NCI-H526 (cell line): Measurements from ENCODE around the gene ANO10.
"Not testable (repeated sequence)": the region's sequence is repeated elsewhere in the genome, so short reads cannot be mapped to it uniquely, and the experiment has no call there.

Experiments
- DNase-seq, 2 experiments: peaks; one replicate each; lab custom pipeline; 2025; lab: John Stamatoyannopoulos, UW

The ANO10 gene

DNA sequence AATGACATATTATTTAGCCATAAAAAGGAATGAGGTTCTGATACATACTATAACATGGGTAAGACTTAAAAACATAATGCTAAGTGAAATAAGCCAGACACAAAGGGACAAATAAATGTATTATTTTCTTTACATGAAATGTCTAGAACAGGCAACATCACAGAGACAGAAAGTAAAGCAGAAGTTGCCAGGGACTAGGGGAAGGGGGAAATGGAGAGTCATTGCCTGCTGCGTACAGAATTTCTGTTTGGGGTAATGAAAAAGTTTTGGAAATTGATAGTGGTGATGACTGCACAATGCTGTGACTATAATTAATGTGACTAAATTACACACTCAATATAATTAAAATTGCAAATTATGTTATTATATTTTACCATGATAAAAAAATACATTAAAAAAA is 99.9 kb downstream of the ANO10 start:
- DNase-seq: no peak

DNA sequence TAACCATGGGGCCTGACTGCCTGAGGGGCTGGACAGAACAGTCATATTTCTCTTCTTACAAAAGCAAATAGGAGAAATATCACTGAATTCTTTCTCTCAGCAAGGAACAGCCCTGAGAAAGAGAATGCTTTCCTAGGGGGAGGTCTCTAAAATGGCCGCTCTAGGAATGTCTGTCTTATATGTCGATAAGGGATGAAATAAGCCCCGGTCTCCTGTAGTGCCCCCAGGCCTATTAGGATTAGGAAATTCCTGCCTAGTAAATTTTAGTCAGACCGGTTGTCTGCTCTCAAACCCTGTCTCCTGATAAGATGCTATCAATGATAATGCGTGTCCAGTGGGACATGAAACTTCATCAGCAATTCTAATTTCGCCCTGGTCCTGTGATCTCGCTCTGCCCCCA is 103.3 kb downstream of the ANO10 start:
- not testable (repeated sequence) for DNase-seq

DNA sequence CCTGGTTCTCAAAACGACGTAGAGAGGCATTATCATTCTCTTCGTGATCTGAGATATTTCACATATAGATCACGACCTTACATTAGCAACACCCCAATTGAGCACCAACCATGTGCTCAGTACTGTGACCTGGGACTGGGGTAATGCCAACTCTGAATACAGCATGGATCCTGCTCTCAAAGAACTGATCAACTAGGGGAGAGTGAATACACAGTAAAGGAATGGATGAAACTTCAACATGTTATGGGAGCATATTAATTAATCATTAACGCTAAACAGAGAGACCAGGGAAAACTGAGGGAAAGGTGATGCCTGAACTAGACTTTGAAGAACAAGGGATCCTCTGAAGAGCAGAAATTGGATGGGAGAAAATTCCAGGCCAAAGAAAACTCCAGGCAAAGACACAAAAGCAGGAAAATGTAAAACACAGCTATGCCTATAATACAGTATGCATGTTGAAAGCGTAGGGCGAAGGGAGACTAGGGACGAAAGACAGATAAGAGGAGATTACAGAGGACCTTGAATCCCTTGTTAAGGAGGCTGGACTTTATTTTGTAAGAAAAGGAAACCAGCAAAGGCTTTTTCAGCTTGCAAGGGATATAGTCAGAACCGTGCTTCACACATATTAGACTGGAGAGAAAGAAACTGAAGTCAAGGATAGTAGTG is 105.7 kb downstream of the ANO10 start:
- DNase-seq: no peak

DNA sequence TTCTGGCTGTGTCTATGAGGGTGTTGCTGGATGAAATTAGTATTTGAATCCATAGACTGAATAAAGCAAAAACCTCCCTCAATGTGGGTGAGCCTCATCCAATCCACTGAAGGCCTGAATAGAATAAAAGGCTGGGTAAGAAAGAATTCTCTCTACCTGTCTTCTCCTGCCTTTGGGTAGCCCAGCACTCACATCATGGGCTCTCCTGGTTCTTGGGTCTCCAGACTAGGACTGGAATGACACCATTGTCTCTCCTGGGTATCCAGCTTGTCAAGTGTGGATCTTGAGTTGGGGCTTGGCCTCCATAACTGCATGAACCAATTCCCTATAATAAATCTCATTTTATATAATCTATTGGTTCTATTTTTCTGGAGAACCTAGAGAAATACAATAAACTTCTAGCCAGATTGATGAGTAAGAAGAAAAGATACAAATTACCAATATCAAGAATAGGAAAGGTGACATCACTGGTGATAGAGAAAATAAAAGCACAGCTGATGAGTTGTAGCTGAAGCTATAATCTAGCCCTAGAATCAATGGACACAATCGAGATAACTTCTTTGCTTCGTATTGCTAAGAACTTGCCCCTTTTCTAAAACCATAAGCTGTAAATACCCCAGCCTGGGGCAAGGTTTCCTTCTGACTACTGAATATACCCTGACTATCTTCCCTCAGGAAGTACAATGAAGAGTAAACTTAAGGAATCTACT is 106.4 kb downstream of the ANO10 start:
- no peak for DNase-seq

DNA sequence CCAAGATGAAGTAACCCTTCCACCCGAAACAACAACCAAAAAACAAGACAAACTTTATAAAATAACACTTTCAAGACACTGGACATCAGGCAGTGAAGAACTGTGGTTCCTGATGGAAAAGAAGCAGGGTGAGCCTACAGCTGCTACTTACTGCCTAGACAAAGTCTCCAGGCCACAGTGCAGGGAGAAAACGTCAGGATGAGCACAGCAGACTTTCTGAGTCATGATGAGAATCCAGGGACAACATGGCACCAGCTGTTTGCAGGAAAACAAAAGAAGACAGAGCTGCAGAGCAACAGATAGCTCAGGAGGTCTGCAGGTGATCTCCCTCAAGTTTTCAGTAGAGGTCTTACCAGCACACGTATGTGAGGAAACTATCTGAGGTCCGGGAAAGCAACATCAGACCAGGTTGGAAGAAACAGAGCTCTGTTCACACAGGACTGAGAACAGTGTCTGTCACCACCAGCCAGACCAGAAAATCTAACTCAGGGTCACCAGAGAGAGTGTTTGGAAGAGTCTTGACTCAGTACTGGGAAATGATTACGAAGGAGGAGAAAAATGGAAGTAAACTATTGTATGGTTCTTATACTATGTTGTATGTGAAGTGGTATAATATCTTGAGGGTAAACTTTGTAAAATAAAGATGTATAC is 108.9 kb downstream of the ANO10 start:
- DNase-seq: no peak

DNA sequence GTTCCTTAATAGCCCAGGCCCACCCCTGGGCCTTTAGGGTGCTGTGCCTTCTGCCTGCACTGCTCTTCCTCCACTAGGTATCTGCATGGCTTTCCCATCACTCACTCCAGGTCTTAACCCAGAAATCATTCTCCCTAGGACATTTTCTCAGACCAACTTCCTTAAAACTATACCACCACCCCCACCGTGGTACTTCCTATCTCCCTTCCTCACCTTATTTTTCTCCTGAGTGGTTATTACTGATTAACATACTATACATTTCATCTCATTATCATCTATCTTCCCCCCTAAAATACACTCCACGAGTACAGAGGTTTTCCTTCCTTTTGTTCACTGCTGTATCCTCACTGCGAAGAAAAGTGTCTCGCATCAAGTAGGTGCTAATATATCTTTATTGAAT is 115.2 kb downstream of the ANO10 start:
- no peak for DNase-seq

DNA sequence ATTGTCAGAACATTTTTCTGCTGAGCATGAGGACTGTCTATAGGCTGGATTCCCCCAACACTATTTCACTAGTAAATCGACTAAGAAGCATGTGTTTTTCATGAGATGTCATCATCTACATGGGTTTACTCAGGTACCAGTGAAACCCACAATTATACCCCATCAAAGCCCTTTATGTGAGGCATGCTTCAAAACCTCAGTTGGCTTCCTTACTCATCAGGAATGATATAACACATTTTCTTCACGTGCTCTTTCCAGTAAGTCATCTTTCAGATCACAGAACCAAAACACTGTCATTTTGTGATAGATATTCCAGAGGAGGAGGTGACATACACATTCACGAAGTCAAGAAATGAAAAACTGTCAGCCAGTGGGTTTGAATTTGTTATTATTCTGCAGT is 116.5 kb downstream of the ANO10 start:
- no peak for DNase-seq

DNA sequence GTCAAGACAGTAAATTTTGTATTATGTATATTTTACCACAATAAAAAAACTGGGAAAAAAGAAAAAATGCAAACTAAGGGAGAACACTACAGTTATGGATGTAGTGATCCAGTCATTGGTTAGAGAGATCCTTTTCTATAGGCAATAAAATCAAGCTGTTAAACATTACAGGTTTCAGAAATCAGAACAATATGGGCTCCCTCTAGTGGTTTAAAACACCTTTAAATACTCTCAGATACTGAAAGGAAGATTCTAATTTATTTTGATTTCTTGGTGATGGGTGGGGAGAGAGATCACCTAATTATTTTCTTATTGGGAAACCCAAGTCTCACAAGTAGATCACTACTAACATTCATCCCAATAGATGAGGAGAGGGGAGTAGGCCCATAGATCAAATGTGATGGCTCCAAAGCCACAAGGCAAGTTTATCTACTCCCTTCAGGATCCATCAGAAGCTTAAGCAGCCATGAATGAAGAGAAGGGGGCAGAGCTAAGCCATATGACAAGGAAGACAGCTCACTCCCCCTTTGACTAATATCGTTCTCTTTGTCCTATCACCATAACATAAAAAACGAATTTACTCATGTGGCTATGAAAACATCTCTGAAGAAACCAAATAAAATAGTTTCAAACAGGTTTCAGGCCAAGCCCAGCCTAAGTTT is 118.6 kb downstream of the ANO10 start:
- DNase-seq: peak; percentile 23 to 62

DNA sequence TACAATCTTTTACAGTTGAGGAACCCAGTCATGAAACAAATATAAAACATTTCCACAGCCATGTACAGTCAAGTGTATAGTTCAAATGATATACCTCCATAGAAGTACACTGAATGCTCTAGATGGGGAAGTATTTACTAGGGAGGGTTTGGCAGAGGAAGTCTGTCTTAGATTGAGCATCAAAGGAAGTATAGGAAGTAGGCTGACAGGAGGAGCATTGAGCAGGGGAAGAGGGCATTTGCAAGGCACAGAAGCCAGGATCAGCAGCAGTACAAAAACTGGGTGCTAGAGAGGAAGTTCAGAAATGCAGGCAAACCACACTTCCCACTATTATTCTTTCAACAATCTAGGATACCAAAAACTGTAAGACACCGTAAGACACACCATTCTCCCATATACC is 122.6 kb downstream of the ANO10 start:
- DNase-seq: no peak

DNA sequence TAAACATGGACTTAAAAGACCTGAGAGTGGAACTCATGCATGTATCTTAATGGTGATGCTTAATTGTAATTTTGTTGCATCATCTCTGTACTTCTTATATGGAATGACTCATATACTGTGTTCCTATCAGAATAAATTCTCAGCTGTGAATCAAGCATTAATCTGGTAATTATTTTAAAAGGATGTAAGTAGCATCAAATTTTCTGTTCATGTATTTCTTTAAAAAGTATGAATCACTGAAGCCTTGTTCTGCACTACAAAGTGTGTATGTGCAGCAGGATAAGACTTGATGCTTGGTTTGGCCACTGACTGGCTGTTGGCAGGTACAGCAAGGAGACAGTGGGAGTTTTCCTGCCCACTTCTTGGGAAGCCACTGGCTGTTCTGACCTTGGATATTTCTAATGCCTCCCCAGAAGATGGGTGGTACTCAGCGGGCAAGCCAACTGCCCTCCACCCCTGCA is 123.9 kb downstream of the ANO10 start:
- no peak for DNase-seq

DNA sequence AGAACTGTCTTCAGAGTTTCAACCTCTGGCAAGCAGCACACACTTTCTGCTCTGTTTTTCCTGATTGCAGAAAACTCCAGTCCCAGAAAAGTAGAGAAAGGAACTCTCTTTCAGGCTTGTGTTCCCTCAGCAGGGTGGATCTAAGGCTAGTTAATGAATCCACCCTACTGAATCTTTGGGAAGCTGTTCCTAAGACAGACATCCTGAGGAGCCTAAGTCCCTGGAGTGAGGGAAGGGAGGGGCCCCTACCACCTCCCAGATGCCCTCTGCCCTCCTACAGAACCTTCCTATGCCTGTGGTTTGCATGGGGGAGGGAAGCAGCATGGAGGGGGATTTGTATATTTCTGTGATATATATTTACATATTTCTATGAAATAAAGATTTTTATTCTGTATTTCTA is 124.4 kb downstream of the ANO10 start:
- DNase-seq: no peak

DNA sequence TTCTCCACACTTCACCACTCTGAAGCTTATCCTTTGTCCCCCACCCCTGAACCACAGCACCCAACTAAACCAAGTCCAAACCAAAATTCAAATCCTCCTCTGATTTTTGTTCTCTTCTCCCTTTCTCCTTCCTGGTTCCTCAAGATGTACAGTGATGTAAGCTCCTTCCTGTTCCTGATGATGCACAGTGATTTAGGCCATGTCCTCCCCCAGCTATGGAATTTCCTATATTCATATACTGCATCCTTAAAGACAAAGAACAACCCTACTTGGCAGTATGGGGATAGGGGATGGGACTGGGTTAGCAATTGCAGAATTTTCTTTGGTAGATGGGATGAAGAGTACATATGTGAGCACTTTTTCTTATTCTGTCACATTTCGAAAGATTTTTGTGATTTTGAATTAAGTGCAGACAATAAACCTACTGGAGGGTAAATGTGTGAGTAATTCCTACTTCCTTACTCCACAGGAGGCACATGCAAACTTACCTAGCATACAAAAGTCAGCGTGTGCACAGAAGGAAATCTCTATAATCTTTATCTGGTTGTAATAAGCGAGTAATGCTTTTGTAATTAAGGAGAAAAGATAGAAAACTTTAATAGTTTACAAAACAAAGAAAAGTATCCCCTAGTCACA is 125.0 kb downstream of the ANO10 start:
- DNase-seq: no peak

DNA sequence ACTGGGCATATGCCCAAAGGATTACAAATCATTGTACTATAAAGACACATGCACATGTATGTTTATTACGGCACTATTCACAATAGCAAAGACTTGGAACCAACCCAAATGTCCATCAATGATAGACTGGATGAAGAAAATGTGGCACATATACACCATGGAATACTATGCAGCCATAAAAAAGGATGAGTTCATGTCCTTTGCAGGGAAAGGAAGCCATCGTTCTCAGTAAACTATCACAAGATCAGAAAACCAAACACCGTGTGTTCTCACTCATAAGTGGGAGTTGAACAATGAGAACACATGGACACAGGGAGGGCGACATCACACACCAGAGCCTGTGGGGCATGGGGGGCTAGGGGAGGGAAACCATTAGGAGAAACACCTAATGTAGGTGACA is 128.9 kb downstream of the ANO10 start:
- not testable (repeated sequence) for DNase-seq

DNA sequence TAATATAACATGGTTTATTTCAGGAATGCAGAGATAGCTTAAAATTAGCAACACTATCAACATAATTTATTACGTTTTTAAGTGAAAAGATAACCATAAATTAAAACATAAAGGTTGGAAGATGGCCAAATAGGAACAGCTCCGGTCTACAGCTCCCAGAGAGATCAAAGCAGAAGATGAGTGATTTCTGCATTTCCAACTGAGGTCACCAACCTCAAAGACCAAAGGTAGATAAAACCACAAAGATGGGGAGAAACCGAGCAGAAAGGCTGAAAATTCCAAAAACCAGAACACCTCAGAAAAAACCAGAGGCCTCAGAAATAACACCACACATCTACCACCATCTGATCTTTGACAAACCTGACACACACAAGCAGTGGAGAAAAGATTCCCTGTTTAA is 130.0 kb downstream of the ANO10 start:
- DNase-seq: not testable (repeated sequence)

DNA sequence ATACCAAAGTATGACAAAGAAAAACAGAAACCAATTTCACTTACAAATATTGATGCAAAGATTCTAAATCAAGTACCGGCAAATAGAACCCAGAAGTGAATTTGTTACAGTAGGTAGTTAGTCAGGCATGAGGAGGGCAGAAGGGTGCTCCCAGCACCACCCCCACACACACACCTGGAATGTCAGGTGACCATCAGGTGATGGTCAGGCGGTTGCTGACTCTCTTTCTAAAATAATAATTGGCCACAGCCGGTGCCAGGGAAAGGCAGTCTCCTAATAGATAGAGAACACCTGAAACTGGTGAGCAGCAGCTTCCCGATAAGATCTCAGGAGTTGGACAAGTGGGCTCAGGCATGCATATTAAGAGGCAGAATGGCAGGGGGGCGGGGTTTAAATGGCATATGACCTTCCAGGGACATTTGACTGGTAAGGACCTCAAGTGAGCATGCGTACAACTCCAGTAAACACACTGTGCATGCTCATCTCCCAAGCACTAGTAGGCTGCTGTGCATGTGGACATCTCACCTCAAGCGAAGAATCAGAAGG is 131.1 kb downstream of the ANO10 start:
- no peak for DNase-seq

DNA sequence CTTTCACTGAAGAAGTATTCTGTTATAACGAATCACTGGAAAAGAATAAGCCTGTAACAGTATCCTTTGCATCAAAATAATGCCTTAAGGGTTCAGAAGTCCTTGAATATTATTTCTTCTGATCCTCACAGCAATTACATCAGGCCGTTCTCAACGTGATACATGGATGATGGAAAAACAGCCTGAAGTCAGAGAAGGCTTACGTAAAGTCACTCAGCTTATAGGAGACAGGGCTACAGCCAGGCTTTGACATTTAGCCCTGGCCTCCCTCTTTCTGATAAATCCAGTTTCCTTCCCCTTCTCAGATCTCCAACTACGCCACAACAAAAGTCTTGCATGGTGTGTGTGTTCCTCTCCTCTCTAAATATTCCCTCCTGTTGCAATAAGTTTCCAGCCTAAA is 131.9 kb downstream of the ANO10 start:
- no peak for DNase-seq

DNA sequence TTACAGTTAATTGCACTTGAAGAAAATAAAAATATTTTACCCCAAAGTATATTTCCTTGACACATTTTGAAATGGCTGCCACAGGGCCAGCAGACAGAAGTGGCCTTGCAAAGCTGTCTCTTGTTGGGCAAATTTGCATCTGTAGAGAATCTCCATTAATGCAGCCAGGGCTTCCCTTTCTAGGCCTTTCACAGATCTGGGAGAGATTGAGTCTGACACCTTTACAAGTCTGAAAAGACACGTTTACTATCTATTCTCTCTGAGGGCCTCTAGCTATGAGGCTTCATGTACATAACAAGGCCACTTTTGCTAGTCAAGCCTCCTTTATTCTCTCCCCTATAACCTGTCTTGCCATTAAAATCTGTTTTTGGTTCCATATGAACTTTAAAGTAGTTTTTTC is 135.9 kb downstream of the ANO10 start:
- DNase-seq: no peak

DNA sequence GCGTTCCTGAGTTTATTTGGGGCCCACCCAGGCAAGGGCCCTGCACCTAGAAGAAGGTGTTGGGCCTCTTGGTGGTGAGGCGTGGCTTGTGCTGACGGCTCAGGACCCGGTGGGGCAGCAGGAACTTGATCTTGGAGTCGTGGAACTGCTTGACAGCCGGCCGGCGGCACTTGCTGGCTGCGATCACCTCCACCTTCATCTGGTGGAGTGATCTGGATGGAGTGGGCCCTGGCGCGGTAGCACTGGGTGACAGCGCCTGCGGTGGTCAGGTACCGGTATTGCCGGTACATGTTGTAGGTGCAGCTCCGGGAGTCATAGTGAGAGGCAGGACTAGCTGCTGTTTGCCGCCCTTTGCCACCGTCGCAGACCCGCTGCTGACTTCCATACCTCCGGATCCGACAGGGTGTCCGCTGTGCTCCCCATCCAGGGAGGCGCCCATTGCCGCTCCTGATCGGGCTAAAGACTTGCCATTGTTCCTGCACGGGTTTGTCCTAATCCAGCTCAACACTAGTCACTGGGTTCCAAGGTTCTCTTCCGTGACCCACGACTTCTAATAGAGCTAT is 136.8 kb downstream of the ANO10 start:
- DNase-seq: no peak

DNA sequence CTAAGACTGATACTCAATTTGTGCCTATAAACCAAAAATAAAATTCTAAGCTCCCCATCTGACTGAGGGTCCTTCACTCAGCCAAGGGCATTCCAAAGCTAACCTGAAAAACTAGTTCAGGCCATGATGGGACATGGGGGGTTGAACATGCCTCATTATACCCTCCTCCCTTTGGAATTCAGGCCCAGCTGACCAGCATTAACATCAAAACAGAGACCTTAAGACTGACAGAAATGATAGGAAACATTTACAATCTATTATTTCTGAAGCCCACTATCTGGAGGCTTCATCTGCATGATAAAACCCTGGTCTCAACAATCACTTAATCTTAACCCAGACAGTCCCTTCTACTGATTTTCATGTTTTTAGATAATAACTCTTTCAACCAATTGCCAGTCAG is 140.4 kb downstream of the ANO10 start:
- no peak for DNase-seq

DNA sequence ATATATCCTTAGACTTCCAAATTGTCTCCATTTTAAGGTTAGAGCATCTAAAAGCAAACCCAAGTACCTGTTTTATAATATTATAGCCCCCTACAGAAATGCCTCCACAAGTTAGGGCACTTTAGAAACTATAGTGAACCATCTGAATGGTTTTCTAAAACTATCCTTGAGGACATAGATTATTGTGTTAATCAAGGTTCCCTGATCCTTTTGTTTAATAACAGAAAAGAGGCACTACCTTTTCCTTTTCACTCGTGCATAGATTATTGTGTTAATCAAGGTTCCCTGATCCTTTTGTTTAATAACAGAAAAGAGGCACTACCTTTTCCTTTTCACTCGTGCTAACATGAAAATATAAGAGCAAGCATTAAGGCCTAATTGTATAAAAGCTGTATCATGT is 143.0 kb downstream of the ANO10 start:
- not testable (repeated sequence) for DNase-seq

DNA sequence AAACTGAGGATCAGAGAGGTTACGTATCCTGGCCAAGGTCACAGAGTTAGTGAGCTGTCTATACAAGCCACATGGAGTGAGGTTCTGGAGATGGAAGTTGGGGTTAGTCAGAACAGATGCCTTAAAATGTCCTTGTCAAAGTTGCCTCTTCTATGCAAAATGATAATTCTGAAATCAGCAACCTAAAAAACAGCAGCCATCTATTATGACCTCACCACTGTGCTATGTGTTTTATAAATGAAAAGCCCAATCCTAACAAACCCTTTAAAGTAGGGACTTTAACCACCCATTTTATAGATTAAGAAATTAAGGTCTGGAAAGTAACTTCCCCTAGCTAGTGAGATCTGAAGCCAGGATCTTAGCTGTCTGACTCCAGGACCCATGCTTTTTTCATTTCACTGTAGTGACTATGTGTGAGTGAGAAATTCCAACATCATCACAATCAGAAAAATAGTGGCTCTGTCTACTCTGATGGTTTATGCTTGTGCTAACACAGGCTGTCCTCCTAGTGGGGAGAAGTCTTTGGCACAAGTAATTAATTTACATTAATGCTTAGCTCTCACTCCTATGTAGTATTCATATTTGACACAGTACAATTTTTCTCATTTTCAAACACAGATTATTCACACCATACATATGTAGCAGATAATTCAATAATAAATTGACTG is 143.6 kb downstream of the ANO10 start:
- DNase-seq: no peak
